ENCODE measurements around the gene FCF1.
"Not testable (repeated sequence)": the region's sequence is repeated elsewhere in the genome, so short reads cannot be mapped to it uniquely, and the experiment has no call there.

FCF1 gene

GRCh38 chr14:74737753-74738325 lies 24.9 kb downstream of the FCF1 start:
- DNase-seq (ENCODE audit: low read depth), result peak; percentile 37
- TF ChIP-seq CTCF (conservative IDR thresholded peaks at IDR 0.05; ENCODE audit: low read length), result no peak
- H3K4me3 ChIP-seq (ENCODE audit: low read length), result no peak overlapping the region

- no peak for DNase-seq (ENCODE audit: low read depth)
- no peak overlapping the region for H3K4me3 ChIP-seq (ENCODE audit: low read length)
- no peak for TF ChIP-seq CTCF (conservative IDR thresholded peaks at IDR 0.05; ENCODE audit: low read length)
Measured at GRCh38 chr14:74739293-74740030, 26.5 kb downstream of the FCF1 start.

DNA sequence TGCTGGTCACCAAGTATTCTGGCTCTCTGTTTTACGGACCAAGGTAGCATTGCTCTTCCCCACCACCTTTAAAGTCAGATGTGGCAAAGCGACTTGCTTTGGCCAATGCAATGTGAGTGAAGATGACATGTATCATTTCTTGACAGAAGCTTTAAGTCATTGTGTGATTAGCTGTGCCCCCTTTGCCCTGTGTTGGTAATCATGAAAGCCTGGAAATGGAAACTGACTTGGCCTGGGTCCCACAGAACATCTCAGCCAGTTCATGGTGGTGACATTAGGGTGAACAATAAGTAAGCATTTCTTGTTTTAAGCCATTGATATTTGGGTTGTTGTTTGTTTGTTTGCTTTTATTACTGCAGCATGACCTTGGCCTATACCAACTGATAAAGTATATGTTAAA lies 34.3 kb downstream of the FCF1 start:
- no peak for DNase-seq (ENCODE audit: low read depth)
- TF ChIP-seq CTCF (conservative IDR thresholded peaks at IDR 0.05; ENCODE audit: low read length), result no peak

GRCh38 chr14:74754157-74754556 lies 41.2 kb downstream of the FCF1 start:
- DNase-seq (ENCODE audit: low read depth), result peak; percentile 64
- no peak for TF ChIP-seq CTCF (conservative IDR thresholded peaks at IDR 0.05; ENCODE audit: low read length)

More for the DNA sequence above, 34.3 kb downstream of the FCF1 start:
- H3K4me3 ChIP-seq (ENCODE audit: low read length), result no peak overlapping the region

DNA sequence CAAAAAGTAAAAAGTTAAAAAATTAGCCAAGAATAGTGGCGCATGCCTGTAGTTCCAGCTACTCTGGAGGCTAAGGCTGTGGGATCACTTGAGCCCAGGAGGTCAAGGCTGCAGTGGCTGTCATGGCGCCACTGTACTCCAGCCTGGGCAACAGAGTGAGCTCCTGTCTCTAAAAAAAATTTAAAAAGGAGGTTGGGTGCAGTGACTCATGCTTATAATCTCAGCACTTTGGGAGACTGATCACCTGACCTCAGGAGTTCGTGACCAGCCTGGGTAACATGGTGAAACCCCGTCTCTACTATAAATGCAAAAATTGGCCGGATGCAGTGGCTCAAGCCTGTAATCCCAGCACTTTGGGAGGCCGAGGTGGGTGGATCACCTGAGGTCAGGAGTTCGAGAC lies 42.0 kb downstream of the FCF1 start:
- DNase-seq (ENCODE audit: low read depth), result no peak
- H3K4me3 ChIP-seq (ENCODE audit: low read length), result no peak overlapping the region
- TF ChIP-seq CTCF (conservative IDR thresholded peaks at IDR 0.05; ENCODE audit: low read length), result no peak

More at GRCh38 chr14:74754157-74754556, 41.2 kb downstream of the FCF1 start:
- no peak overlapping the region for H3K4me3 ChIP-seq (ENCODE audit: low read length)

- no peak for DNase-seq (ENCODE audit: low read depth)
- H3K4me3 ChIP-seq (ENCODE audit: low read length), result no peak overlapping the region
- TF ChIP-seq CTCF (conservative IDR thresholded peaks at IDR 0.05; ENCODE audit: low read length), result no peak
Measured at GRCh38 chr14:74756326-74756725, 43.4 kb downstream of the FCF1 start.

- H3K4me3 ChIP-seq (ENCODE audit: low read length), result not testable (repeated sequence)
Measured at GRCh38 chr14:74758505-74758904, 45.6 kb downstream of the FCF1 start.

More at GRCh38 chr14:74758505-74758904, 45.6 kb downstream of the FCF1 start:
- DNase-seq (ENCODE audit: low read depth), result not testable (repeated sequence)

All from AG10803 (cell line).